WTC11 (cell line): Measurements from ENCODE around the gene ZSWIM9.

ENCODE experiments used
- CBFB ChIP-seq: sonication (generic); formaldehyde crosslinking; IDR thresholded peaks from 2 replicates; pipeline ENCODE4 v1.8.1; 2022; ENCODE audit warnings: mild to moderate bottlenecking, low read depth, missing genetic modification reagents
- CTCF ChIP-seq: fragments of 200-600 bp; IDR thresholded peaks from 2 replicates; pipeline ENCODE4 v1.8.0; 2022; ENCODE audit warnings: antibody characterized with exemption
- FOXJ3 ChIP-seq: sonication (generic); formaldehyde crosslinking; IDR thresholded peaks from 2 replicates; pipeline ENCODE4 v1.9.0; 2021; ENCODE audit warnings: missing genetic modification reagents, mild to moderate bottlenecking, borderline replicate concordance
- FOXP1 ChIP-seq: sonication (generic); formaldehyde crosslinking; IDR thresholded peaks from 2 replicates; pipeline ENCODE4 v1.8.0; 2022; ENCODE audit warnings: missing genetic modification reagents, mild to moderate bottlenecking, moderate library complexity, borderline replicate concordance
- ZNF121 ChIP-seq: sonication (generic); formaldehyde crosslinking; IDR thresholded peaks from 2 replicates; pipeline ENCODE4 v1.8.0; 2023; ENCODE audit warnings: missing genetic modification reagents
- ZNF232 ChIP-seq: sonication (generic); formaldehyde crosslinking; IDR thresholded peaks from 2 replicates; pipeline ENCODE4 v1.8.0; 2022; ENCODE audit warnings: mild to moderate bottlenecking, missing genetic modification reagents
- ZSCAN18 ChIP-seq: fragments of 250-450 bp; sonication (Bioruptor Pico); IDR thresholded peaks from 2 replicates; pipeline ENCODE4 v2.1.2; 2022; ENCODE audit warnings: mild to moderate bottlenecking, moderate library complexity
- TF ChIP-seq, protein P1 (sequence below): sonication (generic); formaldehyde crosslinking; IDR thresholded peaks from 2 replicates; pipeline ENCODE4 v1.8.0; 2022; ENCODE audit warnings: mild to moderate bottlenecking, missing genetic modification reagents
- TF ChIP-seq, protein P2 (sequence below): sonication (generic); formaldehyde crosslinking; IDR thresholded peaks from 2 replicates; pipeline ENCODE4 v1.8.0; 2023; ENCODE audit warnings: missing genetic modification reagents

DNA sequence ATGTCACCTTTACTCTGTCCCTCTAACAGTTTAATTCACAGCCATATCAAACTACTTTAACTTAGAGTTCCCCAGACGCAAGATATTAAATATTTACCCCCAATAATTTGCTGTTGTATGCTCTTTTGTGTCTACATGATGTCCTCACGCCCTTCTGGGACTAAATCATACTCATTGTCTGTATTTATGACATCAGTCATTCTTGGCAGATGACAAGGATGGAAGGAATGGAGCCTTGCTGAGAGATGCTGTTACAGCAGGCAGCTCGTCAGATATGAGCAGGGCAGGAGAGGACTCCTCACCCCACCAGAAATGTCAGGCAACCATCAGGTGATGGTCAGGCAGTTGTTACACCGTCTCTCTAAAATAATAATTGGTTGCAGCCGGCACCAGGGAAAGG, 43.5 kb downstream of the ZSWIM9 start:
- TF ChIP-seq CTCF (no peak), ZNF121 (CRISPR knock-in tag) (no peak), ZSCAN18 (CRISPR knock-in tag) (no peak), CBFB (CRISPR knock-in tag) (no peak), FOXJ3 (CRISPR knock-in tag) (no peak), ZNF232 (no peak), FOXP1 (CRISPR knock-in tag) (no peak)
- TF ChIP-seq, protein P1, sequence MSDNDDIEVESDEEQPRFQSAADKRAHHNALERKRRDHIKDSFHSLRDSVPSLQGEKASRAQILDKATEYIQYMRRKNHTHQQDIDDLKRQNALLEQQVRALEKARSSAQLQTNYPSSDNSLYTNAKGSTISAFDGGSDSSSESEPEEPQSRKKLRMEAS (CRISPR knock-in tag), result no peak
- TF ChIP-seq, protein P2, sequence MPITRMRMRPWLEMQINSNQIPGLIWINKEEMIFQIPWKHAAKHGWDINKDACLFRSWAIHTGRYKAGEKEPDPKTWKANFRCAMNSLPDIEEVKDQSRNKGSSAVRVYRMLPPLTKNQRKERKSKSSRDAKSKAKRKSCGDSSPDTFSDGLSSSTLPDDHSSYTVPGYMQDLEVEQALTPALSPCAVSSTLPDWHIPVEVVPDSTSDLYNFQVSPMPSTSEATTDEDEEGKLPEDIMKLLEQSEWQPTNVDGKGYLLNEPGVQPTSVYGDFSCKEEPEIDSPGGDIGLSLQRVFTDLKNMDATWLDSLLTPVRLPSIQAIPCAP, result no peak
